CD14-positive monocyte (primary cell): ENCODE data around the gene FADS2. TPM values are rescaled to one million over a fixed set of nuclear protein-coding genes. Genes with fewer than 3 reads are reported as not detected.

Experiments
- DNase-seq, 3 donors: peaks; one replicate each; pipeline ENCODE4 v3.0.0-alpha.2; 2011 to 2022
- H2AFZ ChIP-seq: 2 replicates; pipeline ENCODE4 v1.6.0; 2012; ENCODE audit warnings: mild to moderate bottlenecking, low read depth, low read length, inconsistent platforms; ENCODE audit not compliant: insufficient read depth, poor library complexity, severe bottlenecking
- H3K27ac ChIP-seq, 2 donors: 1 replicate in 1 of 2; 2 replicates in 1 of 2; pipeline ENCODE4 v1.5.1; 2012 to 2013; ENCODE audit warnings: low read length in 2 of 2, control low read depth in 1 of 2, inconsistent platforms in 1 of 2, low read depth in 1 of 2, mild to moderate bottlenecking in 1 of 2
- H3K27me3 ChIP-seq, 2 donors: one replicate each; pipeline versions ENCODE4 v1.6.0 to v1.6.1; 2011 to 2013; ENCODE audit warnings: low read length in 2 of 2; ENCODE audit not compliant: control insufficient read depth in 2 of 2, insufficient read depth in 2 of 2
- H3K36me3 ChIP-seq, 2 donors: replicated peaks in 1 of 2; 1 replicate in 1 of 2; 2 replicates in 1 of 2; pipeline versions ENCODE4 v1.5.1 to v1.6.1; 2012 to 2013; ENCODE audit warnings: low read length in 2 of 2, control low read depth in 1 of 2, inconsistent platforms in 1 of 2, mild to moderate bottlenecking in 1 of 2; ENCODE audit not compliant: insufficient read depth in 2 of 2, control insufficient read depth in 1 of 2
- H3K4me1 ChIP-seq, 2 donors: 1 replicate in 1 of 2; 2 replicates in 1 of 2; pipeline versions ENCODE4 v1.5.1 to v1.6.1; 2012 to 2013; ENCODE audit warnings: low read length in 2 of 2, control low read depth in 1 of 2, inconsistent platforms in 1 of 2, mild to moderate bottlenecking in 1 of 2, moderate library complexity in 1 of 2; ENCODE audit not compliant: insufficient read depth in 2 of 2, control insufficient read depth in 1 of 2
- H3K4me2 ChIP-seq: replicated peaks from 2 replicates; pipeline ENCODE3; 2012; ENCODE audit warnings: low read length, moderate library complexity, mild to moderate bottlenecking; ENCODE audit not compliant: poor library complexity, severe bottlenecking; ENCODE audit errors: extremely low read depth
- H3K4me3 ChIP-seq, 3 experiments: fragments of 200-600 bp in 1 of 3; sonication (generic) in 1 of 3; replicated peaks in 1 of 3; 1 replicate in 2 of 3; 2 replicates in 1 of 3; pipeline ENCODE4 v1.5.1; 2011 to 2013; ENCODE audit warnings: low read length in 3 of 3, mild to moderate bottlenecking in 3 of 3, control low read depth in 2 of 3, low read depth in 2 of 3, inconsistent platforms in 1 of 3, moderate library complexity in 1 of 3
- H3K79me2 ChIP-seq: 2 replicates; pipeline ENCODE4 v1.6.0; 2012; ENCODE audit warnings: mild to moderate bottlenecking, control low read depth, inconsistent platforms, low read length, moderate library complexity; ENCODE audit not compliant: insufficient read depth
- H3K9ac ChIP-seq: 2 replicates; pipeline ENCODE4 v1.6.0; 2017; ENCODE audit warnings: low read length, mild to moderate bottlenecking; ENCODE audit not compliant: insufficient read depth, poor library complexity, severe bottlenecking
- H3K9me3 ChIP-seq, 2 donors: replicated peaks in 1 of 2; 1 replicate in 1 of 2; 2 replicates in 1 of 2; pipeline versions ENCODE4 v1.5.1 to v1.6.1; 2012 to 2013; ENCODE audit warnings: low read length in 2 of 2, control low read depth in 1 of 2; ENCODE audit not compliant: control insufficient read depth in 1 of 2, insufficient read depth in 1 of 2
- H4K20me1 ChIP-seq: 2 replicates; pipeline ENCODE4 v1.6.0; 2012; ENCODE audit warnings: mild to moderate bottlenecking, low read length, control low read depth, moderate library complexity; ENCODE audit not compliant: insufficient read depth
- H3K27ac Mint-ChIP-seq, 7 donors: one replicate each; pipeline ENCODE4 v1.8.0; 2020; ENCODE audit warnings: mild to moderate bottlenecking in 7 of 7, mixed read lengths in 7 of 7, moderate library complexity in 6 of 7, inconsistent platforms in 2 of 7
- H3K27me3 Mint-ChIP-seq, 3 donors: one replicate each; pipeline ENCODE4 v1.8.0; 2021 to 2022; ENCODE audit warnings: low read depth in 3 of 3, mild to moderate bottlenecking in 3 of 3, mixed read lengths in 3 of 3, moderate library complexity in 3 of 3, inconsistent platforms in 1 of 3
- H3K36me3 Mint-ChIP-seq, 2 donors: one replicate each; pipeline ENCODE4 v1.8.0; 2020; ENCODE audit warnings: mixed read lengths in 2 of 2, inconsistent platforms in 1 of 2, mild to moderate bottlenecking in 1 of 2
- H3K4me1 Mint-ChIP-seq: one replicate; pipeline ENCODE4 v1.8.0; 2020; ENCODE audit warnings: mild to moderate bottlenecking, mixed read lengths
- H3K4me3 Mint-ChIP-seq, 2 donors: one replicate each; pipeline ENCODE4 v1.8.0; 2020; ENCODE audit warnings: mild to moderate bottlenecking in 2 of 2, mixed read lengths in 2 of 2, moderate library complexity in 1 of 2
- H3K9me3 Mint-ChIP-seq, 7 donors: one replicate each; pipeline ENCODE4 v1.8.0; 2020 to 2022; ENCODE audit warnings: mixed read lengths in 7 of 7, mild to moderate bottlenecking in 6 of 7, moderate library complexity in 6 of 7, inconsistent platforms in 2 of 7
- WGBS: methylation state at CpG from one replicate; pipeline ENCODE4 v1.1.5; 2013; ENCODE audit warnings: missing lambda C conversion rate; ENCODE audit not compliant: insufficient coverage; 5-methylcytosine and 5-hydroxymethylcytosine counted together
- intact Hi-C, 2 donors: fragments of 100-400 bp; cut with micrococcal nuclease; formaldehyde crosslinking; loops; one replicate each; pipeline versions ENCODE4 v1.15.0 to v1.15.1; 2023
- polyA plus RNA-seq, 3 donors: library from polyadenylated mRNA; depleted of rRNA in 1 of 3; unstranded in 2 of 3; stranded (reverse) in 1 of 3; fragments of 300-500 nt in 2 of 3; fragments of >200 nt in 1 of 3; fragmentation: Illumina TruSeq in 2 of 3; gene quantifications; 1 replicate in 2 of 3; 2 replicates in 1 of 3; pipeline ENCODE4 v1.2.3, GENCODE V29; 2012 to 2021
- TF ChIP-seq, protein P1 (sequence below): fragments of 200-600 bp; IDR thresholded peaks from one replicate; pipeline ENCODE4 v1.8.0; 2022; ENCODE audit warnings: antibody characterized with exemption, mild to moderate bottlenecking

The FADS2 gene
- polyA plus RNA-seq, 3 donors = 5.1 to 19.9 (median 6.4) TPM

DNA sequence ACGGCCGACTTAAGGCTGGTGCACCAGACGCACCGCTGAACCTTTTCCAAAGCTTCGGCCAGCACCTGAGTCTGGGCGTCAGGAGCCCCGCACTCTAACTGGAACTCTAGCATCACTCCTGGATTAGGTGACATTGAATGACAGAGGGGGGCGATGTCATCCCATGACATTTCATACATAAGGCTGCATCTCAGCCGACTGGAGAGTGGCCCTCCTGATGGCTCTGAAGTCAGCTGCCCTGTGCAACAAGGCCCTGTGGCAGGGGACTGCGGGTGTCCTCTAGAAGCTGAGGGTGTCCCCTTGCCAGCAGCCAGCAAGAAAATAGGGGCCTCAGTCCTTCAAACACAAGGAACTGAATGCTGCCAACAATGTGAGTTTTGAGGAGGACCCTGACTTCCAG lies 73.3 kb downstream of the FADS2 start:
- DNase-seq = no peak
- TF ChIP-seq, protein P1, sequence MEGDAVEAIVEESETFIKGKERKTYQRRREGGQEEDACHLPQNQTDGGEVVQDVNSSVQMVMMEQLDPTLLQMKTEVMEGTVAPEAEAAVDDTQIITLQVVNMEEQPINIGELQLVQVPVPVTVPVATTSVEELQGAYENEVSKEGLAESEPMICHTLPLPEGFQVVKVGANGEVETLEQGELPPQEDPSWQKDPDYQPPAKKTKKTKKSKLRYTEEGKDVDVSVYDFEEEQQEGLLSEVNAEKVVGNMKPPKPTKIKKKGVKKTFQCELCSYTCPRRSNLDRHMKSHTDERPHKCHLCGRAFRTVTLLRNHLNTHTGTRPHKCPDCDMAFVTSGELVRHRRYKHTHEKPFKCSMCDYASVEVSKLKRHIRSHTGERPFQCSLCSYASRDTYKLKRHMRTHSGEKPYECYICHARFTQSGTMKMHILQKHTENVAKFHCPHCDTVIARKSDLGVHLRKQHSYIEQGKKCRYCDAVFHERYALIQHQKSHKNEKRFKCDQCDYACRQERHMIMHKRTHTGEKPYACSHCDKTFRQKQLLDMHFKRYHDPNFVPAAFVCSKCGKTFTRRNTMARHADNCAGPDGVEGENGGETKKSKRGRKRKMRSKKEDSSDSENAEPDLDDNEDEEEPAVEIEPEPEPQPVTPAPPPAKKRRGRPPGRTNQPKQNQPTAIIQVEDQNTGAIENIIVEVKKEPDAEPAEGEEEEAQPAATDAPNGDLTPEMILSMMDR = no peak
- no peak overlapping the region for H3K27ac ChIP-seq
- H3K36me3 Mint-ChIP-seq = no peaks in the 10 kb centered on the region
- no peaks in the 10 kb centered on the region for H3K79me2 ChIP-seq
- no peak overlapping the region for H3K9ac ChIP-seq
- peaks cover 2 to 10% (median 8%) of the 10 kb centered on the region in 3 donors for H3K27me3 Mint-ChIP-seq
- H3K27ac Mint-ChIP-seq = no peak overlapping the region
- peaks cover 0 to 5% (median 1%) of the 10 kb centered on the region in 7 donors for H3K9me3 Mint-ChIP-seq
- H3K27me3 ChIP-seq = peaks cover 0 to 10% of the 10 kb centered on the region in 2 donors
- H3K4me3 ChIP-seq = no peak overlapping the region
- intact Hi-C loops = no loop called here
- peak overlapping the region in 1 of 2 donors; percentile 39 for H3K4me3 Mint-ChIP-seq
- peaks cover 0 to 15% of the 10 kb centered on the region in 2 donors for H3K4me1 ChIP-seq
- no peaks in the 10 kb centered on the region for H3K9me3 ChIP-seq
- peaks cover 12% of the 10 kb centered on the region for H3K4me1 Mint-ChIP-seq
- no peak overlapping the region for H2AFZ ChIP-seq
- no peak overlapping the region for H3K4me2 ChIP-seq
- WGBS = 90% methylated on average over 2 of the region's 10 CpGs
- H3K36me3 ChIP-seq = no peaks in the 10 kb centered on the region
- no peaks in the 10 kb centered on the region for H4K20me1 ChIP-seq

DNA sequence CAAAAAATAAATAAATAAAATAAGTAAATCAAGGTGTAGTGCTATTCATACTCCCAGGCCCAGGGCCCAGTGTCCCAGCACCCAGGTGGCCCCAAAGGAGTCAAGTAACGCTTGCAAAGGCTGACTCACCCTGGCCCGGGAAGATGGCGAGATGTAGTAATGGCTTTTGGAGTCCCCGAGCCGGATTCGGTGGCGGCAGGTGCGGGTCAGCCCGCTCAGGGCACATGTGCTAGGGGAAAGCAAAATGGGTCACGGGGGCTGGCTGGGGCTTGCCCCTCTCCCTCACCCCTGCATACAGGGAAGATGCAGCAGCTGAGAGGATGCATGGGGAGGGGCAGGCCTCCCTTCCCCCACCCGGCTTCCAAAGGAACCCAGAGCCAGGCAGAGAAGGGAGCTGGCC lies 74.2 kb downstream of the FADS2 start:
- Mint-ChIP-seq H3K4me1 (peaks cover 12% of the 10 kb centered on the region), H3K9me3 (peaks cover 0 to 5% (median 1%) of the 10 kb centered on the region in 7 donors), H3K27me3 (peaks cover 3 to 10% (median 8%) of the 10 kb centered on the region in 3 donors), H3K36me3 (no peaks in the 10 kb centered on the region), H3K4me3 (no peak overlapping the region), H3K27ac (peak overlapping the region in 1 of 7 donors; percentile 57)
- no peak overlapping the region for H2AFZ ChIP-seq
- TF ChIP-seq, protein P1 = no peak
- no peak overlapping the region for H3K4me3 ChIP-seq
- peaks cover 0 to 15% of the 10 kb centered on the region in 2 donors for H3K4me1 ChIP-seq
- H3K9me3 ChIP-seq = no peaks in the 10 kb centered on the region
- no peak overlapping the region for H3K27ac ChIP-seq
- H4K20me1 ChIP-seq = no peaks in the 10 kb centered on the region
- no peaks in the 10 kb centered on the region for H3K36me3 ChIP-seq
- no peaks in the 10 kb centered on the region for H3K79me2 ChIP-seq
- no peak overlapping the region for H3K4me2 ChIP-seq
- H3K9ac ChIP-seq = no peak overlapping the region
- H3K27me3 ChIP-seq = peaks cover 0 to 10% of the 10 kb centered on the region in 2 donors
- no peak for DNase-seq
- intact Hi-C loops = loop anchor here in 1 of 2 donors (2.0 kb wide), 1 partner anchor 44 kb away; no protein-coding TSS in a partner anchor
- 94% methylated on average over 3 of the region's 11 CpGs for WGBS
